ENCODE results near the gene SPTLC2.
A peak's percentile ranks its signal among the peaks of the same experiment; 100 is the strongest.

The SPTLC2 gene

DNA sequence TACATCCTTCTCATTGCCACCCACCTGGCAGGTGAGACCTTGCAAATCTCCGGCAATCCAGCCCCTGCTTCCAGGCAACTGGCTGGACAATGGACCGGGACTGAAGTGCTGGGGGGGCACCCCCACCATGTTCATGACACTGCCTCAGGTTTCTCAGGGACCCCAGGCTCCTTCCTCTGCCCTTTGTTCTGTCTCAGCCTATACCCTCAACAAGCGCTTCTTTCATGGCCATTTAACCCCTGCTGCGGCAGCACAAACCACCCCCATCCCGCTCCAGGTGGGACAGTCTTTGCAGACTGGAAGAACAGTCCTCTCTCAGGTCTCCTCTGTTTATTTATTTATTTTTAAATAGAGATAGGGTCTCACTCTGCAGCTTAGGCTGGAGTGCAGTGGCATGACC is 125.4 kb downstream of the SPTLC2 start:
- in situ Hi-C loops (cut with MboI; ENCODE audit: low sequenced_read_pairs, unreplicated experiment): no loop called here
- DNase-seq (ENCODE audit: low spot score): peak; percentile 13
- TF ChIP-seq, protein P1, sequence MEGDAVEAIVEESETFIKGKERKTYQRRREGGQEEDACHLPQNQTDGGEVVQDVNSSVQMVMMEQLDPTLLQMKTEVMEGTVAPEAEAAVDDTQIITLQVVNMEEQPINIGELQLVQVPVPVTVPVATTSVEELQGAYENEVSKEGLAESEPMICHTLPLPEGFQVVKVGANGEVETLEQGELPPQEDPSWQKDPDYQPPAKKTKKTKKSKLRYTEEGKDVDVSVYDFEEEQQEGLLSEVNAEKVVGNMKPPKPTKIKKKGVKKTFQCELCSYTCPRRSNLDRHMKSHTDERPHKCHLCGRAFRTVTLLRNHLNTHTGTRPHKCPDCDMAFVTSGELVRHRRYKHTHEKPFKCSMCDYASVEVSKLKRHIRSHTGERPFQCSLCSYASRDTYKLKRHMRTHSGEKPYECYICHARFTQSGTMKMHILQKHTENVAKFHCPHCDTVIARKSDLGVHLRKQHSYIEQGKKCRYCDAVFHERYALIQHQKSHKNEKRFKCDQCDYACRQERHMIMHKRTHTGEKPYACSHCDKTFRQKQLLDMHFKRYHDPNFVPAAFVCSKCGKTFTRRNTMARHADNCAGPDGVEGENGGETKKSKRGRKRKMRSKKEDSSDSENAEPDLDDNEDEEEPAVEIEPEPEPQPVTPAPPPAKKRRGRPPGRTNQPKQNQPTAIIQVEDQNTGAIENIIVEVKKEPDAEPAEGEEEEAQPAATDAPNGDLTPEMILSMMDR (IDR thresholded peaks at IDR 0.05; ENCODE audit: borderline replicate concordance, control extremely low read depth, extremely low read depth, insufficient read depth, missing control alignments): no peak

- DNase-seq (ENCODE audit: low spot score): no peak
- in situ Hi-C loops (cut with MboI; ENCODE audit: low sequenced_read_pairs, unreplicated experiment): no loop called here
- TF ChIP-seq, protein P1 (IDR thresholded peaks at IDR 0.05; ENCODE audit: borderline replicate concordance, control extremely low read depth, extremely low read depth, insufficient read depth, missing control alignments): no peak
These were observed 126.0 kb downstream of the SPTLC2 start for GRCh38 chr14:77490347-77490986.

DNA sequence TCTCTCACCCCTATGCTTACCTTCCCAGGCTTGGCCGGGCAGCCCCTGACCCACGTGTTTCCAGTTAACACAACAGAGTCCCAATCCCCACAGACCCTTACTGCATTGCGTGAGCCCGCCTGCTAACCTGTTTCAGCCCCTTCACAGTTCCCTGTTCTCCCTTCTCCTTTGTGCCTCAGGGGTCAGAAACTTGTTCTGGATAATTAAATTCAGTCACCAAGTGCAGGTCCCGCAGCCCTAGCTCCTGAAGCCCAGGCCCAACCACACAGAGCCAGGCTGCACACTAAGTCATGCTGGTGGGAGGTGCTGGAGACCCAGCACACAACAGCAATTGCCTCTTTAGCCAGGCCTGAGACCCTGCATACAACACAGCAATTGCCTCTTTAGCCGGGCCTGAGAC is 127.4 kb downstream of the SPTLC2 start:
- TF ChIP-seq, protein P1 (IDR thresholded peaks at IDR 0.05; ENCODE audit: borderline replicate concordance, control extremely low read depth, extremely low read depth, insufficient read depth, missing control alignments): no peak
- in situ Hi-C loops (cut with MboI; ENCODE audit: low sequenced_read_pairs, unreplicated experiment): no loop called here
- peak; percentile 16 for DNase-seq (ENCODE audit: low spot score)

- TF ChIP-seq, protein P1 (IDR thresholded peaks at IDR 0.05; ENCODE audit: borderline replicate concordance, control extremely low read depth, extremely low read depth, insufficient read depth, missing control alignments): no peak
- DNase-seq (ENCODE audit: low spot score): no peak
- in situ Hi-C loops (cut with MboI; ENCODE audit: low sequenced_read_pairs, unreplicated experiment): no loop called here
These were observed 127.9 kb downstream of the SPTLC2 start for GRCh38 chr14:77488558-77488957.

GRCh38 chr14:77485901-77486678 is 130.3 kb downstream of the SPTLC2 start:
- TF ChIP-seq, protein P1 (IDR thresholded peaks at IDR 0.05; ENCODE audit: borderline replicate concordance, control extremely low read depth, extremely low read depth, insufficient read depth, missing control alignments): no peak
- in situ Hi-C loops (cut with MboI; ENCODE audit: low sequenced_read_pairs, unreplicated experiment): no loop called here
- DNase-seq (ENCODE audit: low spot score): peak; percentile 10

GRCh38 chr14:77485256-77485655 is 131.2 kb downstream of the SPTLC2 start:
- TF ChIP-seq, protein P1 (IDR thresholded peaks at IDR 0.05; ENCODE audit: borderline replicate concordance, control extremely low read depth, extremely low read depth, insufficient read depth, missing control alignments): no peak

More at GRCh38 chr14:77485256-77485655, 131.2 kb downstream of the SPTLC2 start:
- DNase-seq (ENCODE audit: low spot score): peak; percentile 14
- in situ Hi-C loops (cut with MboI; ENCODE audit: low sequenced_read_pairs, unreplicated experiment): no loop called here

All from GM13976 (cell line).